Measurements from ENCODE around the gene PCA3.

GRCh38 chr9:76812591-76812990 is 48.4 kb downstream of the PCA3 start:
- TF ChIP-seq, protein P1, sequence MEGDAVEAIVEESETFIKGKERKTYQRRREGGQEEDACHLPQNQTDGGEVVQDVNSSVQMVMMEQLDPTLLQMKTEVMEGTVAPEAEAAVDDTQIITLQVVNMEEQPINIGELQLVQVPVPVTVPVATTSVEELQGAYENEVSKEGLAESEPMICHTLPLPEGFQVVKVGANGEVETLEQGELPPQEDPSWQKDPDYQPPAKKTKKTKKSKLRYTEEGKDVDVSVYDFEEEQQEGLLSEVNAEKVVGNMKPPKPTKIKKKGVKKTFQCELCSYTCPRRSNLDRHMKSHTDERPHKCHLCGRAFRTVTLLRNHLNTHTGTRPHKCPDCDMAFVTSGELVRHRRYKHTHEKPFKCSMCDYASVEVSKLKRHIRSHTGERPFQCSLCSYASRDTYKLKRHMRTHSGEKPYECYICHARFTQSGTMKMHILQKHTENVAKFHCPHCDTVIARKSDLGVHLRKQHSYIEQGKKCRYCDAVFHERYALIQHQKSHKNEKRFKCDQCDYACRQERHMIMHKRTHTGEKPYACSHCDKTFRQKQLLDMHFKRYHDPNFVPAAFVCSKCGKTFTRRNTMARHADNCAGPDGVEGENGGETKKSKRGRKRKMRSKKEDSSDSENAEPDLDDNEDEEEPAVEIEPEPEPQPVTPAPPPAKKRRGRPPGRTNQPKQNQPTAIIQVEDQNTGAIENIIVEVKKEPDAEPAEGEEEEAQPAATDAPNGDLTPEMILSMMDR (conservative IDR thresholded peaks at IDR 0.05), result no peak
- no peak for TF ChIP-seq EZH2 (IDR thresholded peaks at IDR 0.05; ENCODE audit: low read depth)

Data from PC-9 (cell line).